CD4-positive, alpha-beta T cell treated with Interleukin-6 at 100 ng/mL for 8 hours (primary cell): ENCODE data around the gene PFKL.
"Not testable (repeated sequence)": the region's sequence is repeated elsewhere in the genome, so short reads cannot be mapped to it uniquely, and the experiment has no call there.

Experiments
- DNase-seq: peaks from one replicate; pipeline ENCODE4 v3.0.0-alpha.2; 2020; ENCODE audit warnings: mixed read lengths, low spot score

The PFKL gene

DNA sequence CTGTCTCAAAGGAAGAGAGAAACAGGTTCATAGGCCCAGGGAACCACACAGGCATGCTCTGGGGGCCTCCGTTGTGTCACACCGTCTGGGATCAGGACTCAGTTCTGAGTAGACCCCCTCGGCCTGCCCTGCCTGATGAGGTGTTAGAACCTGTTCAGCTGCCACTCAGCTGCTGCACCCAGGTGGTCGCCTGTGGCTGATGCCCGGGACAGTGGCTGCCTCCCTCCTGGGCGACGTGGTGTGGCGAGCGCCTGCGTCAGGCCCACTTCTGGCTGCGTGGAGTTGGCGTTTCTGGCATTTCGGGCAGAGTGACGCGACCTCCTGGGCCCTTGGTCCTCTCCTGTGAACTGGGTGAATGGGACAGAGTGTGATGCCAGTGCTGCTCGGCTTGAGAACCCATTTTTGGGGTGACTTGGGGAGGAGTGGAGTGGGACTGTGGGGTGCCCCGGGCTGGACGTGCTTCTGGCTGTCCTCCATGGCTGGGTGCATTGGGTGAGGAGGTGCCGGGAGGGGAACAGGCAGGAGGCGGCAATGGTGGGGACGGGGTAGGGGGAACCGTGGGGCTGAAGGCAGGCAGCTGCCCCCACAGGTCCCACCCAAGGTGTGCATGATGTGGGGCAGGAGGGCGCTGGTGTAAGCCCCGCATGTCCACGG lies 28.5 kb downstream of the PFKL start:
- no peak for DNase-seq

DNA sequence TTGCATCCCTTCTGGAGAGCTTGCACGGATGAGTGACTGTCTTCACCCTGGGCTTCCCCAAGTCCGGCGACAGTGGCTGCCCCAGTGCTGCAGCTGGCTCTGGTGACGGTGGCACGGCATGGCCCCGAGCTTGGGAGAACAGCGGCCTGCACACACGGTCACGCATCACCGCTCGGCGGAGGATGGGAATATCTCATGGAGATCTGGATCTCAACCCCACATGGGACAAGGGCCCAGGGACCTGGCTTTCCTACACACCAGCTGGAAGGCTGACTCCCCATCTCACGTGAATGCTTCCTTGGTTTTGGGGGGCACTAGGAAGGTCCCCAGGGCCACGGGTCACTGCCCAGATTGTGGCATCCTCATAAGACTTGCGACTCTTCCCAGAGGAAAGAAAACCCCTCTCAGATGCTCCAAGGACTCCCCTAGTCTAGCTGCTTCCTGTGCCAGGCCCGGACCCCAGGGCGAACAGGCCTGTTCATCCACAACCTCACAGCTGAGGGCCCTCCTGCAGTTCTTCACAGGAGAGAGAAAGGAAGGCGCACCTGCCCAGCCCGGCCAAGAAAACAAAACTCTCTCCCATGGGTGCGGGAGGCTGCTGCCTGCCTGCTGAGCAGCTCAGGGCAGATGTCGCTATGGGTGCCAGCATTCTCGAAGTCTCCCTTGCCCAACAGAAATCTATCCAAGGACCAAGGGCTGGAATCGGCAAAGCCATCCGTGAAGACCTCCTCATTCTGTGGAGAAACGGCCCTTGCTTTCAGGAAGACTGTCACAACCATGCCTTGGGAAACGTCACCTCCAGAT lies 29.4 kb downstream of the PFKL start:
- DNase-seq = no peak

DNA sequence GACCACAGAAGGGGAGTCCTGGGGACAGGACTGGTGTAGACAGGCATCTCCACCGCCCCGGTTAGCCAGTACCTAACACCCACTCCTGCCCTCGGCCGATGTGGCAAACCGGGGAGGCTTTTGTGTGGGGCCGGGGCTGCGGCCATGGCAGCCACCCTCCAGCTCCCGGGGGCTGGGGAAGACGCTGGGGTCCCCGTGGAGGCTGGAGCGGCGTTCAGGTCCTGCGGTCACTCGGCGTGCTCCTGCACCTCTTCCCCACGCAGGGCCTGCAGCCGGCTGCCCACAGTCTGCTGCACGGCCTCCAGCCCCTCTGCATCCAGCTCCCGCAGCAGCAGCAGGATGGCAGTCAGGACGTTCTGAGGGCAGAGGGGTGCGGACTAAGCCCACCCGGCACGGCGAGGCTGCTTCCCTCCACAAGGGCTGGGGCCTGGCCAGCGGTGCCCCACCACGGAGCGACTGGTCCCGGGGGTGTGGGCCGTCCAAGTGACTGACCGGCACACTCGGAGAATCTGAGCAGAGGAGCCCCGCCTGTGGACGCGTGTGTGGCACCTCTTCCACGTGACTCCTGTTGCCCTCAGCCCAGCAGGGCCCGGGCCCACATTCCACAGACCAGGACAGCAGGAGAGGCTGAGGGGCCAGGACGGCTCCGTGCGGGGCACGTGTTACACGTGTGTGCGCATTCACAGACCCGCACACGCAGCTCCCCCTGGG lies 30.3 kb downstream of the PFKL start:
- DNase-seq = no peak

DNA sequence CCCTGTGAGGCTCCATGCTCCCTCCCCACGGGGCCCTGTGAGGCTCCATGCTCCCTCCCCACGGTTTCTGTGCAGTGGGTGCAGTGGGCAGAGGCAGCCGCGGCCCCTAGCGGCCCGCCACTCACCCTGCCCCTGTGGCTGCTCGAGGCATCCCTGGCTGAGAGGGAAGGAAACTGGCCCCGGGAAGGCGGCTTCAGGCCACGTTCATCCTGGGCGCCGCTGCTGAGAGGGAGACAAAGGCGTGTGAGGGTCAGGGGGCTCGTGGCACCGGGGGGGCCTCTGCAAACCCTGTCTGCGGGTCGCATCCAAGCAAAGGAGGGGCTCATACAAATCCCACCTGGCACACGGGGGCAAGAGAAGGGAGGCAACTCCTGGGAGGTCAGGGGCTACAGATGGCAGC lies 30.8 kb downstream of the PFKL start:
- DNase-seq = no peak

DNA sequence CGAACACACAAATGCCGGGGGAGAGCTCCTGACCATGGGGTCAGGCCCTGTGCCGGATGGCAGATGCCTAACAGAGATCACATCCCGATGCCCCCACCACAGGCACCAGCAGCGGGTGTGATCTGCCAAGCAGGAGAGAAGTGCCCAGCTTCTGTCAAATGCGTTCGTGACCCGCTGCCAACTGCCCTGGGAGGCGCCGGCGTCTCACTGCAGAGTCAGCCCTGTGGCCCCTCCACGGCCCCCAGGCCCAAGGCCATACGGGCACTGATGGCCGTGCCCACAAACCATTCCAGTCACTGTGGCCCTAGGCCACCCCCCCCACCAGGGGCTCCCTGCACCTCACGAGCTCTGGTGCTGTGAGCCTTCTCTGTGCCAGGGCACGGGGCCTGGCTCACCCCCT lies 31.4 kb downstream of the PFKL start:
- no peak for DNase-seq

DNA sequence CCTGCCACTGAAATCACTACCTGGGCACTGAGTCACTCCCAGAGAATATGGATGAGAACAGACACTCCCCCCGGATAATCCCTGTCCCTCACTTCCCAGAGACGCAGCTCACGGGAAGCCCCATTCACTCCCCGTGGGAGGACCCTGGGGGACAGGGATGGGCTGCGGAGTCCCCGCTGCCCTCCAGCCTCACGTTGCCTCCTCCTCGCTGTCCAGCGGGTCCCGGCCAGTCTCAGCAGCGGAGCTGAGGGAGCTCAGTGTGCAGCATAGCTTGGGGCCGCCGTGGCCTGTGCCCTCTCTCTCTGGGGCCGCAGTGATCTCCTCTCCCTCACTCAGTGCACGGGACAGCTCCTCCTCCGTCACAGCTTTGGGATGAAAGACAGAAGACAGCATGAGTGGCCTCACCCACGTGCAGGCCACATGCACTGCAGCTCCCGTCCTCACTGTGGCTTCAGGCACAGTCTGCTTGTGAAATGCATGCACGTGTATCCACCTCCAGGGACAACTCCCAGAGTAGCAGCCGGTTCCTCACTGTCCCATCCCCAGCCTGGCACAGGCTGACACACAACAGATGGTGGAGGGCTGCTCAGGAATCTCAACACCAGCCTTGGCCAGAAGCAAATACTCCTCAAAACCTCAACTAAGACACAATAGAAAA lies 31.9 kb downstream of the PFKL start:
- no peak for DNase-seq

DNA sequence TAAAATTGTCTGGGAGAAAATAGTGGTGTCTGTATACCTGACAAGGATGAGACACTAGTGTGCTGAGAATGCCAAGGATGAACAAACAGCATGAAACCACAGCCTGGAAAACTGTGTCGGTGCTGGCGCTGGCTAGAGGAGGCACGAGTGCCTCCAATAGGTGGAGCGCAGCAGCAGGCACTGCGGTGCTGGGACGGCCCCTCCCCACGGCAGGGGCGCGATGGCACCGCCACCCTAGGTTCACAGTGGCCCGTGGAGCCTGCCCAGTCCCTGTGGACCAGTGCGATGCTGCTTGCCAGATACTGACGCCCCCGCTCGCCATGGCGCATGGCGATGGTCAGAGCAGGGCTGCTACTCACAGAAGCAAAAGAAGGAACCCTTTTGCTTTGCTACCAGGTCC lies 32.5 kb downstream of the PFKL start:
- DNase-seq = no peak

DNA sequence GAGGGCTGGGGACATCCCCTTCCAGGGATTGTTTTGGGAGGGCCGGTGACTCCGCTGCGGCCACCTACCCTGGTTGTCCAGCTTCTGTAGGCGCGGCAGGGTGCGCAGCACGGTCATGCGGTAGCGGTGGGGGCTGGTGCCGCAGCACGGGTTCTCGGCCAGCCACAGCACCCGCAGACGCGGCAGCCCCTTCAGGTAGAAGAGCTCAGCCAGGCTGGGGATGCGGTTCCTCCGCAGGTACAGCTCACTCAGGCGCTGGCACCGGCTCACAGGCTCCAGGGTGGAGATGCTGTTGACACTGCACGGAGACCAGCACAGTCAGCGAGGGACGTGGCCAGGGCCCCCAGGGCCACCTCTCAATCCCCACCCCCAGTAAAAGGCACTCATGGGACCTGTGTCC lies 33.1 kb downstream of the PFKL start:
- no peak for DNase-seq

DNA sequence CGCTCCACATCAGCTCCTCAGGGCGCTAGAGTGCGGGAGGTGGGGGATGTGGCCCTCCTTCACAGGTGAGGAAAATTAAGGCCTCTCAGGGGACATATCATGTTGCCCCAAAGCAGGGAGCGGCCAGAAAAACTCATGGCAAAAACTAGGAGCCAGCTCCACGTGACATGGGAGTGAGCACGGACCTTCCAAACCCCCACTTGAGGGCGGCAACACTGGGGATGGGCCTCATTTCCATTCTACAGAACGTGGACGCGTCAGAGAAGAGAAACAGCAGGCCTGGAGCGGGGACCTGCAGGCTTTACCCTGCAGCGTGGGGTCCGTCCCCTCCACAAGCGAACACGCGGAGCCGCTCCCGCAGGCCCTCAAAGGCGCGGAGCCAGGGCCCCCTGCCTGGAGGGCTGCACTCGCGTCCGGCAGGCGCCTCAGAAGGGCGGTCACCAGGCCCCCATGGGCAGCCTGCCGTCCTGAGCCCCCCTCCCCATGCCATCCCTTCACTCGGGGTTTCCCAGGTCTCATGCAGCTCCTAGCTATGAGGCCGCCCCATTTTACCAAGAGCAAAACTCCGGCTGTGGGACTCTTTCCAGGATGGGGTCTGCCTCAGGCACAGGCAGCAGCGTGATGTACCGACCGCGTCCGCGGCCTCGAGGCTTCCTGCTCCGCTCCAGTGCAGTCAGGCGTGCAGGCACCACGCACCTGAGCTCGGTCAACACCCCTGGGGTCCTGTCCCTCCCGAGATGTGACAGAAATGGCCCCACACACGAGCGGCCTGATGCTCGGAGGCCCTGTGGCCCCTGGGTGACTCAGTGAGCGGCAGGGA lies 33.9 kb downstream of the PFKL start:
- DNase-seq = no peak

DNA sequence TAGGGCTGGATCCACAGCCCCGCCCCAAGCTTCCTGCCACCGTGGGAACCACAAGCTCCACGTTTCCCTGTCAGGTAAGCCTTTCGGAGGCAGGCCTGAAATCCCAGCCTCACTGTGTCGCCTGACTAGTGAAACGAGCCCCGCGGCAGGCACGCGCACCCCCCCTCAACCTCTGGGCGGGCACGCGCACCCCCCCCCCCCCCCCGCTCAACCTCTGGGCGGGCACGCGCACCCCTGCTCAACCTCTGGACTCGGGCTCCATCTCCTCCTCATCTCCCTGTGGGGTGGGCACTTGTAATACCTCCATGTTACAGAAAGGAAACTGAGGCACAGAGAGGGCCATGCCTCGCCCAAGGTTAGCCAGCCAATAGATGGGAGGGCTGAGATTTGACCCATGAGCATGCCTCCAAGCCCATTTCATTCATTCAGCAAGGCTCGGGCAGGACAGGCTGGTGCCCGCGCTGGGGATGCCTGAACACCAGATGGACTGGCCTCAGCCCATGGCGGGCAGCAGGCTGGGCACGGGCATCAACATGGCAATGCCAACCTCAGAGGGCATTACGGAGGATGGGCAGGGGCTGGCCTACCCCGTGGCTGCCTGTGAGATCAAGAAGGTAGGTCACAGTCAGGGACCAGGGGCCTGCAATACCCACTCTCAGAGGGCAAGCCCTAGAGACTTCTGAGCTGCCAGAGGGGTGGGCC lies 34.6 kb downstream of the PFKL start:
- no peak for DNase-seq

DNA sequence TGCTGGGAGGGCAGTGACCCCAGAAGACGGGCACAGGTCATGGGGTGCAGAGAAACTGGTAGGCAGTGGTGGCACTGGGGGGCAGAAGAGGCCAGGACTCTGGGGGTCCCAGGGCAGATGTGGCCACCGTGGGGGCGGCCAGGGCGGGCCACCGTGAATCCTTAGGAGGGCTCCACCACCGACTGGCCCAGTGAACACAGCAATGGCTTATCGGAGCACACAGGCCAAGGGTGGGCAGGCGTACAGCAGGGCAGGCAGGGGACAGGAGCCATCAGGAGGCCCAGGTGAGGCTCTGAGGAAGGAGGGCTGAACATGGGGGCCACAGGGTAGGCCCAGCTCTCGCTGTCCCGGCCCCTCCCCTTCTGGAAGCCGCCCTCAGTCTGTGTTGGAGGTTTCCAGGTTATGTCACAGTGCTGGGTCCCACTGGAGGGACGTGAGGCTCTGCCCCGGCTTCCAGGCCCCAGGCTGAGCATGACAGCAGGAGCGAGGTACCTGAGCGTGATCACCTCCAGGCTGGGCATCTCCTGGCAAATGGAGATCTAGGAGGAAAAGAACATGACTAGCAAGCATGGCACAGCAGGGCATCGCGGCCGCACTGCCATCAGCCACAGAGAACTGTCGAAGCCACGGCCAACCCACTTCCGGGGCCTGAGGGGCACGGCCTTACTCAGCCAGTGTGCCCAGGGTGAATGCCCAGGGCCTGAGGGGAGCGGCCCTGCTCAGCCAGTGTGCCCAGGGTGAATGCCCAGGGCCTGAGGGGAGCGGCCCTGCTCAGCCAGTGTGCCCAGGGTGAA lies 35.6 kb downstream of the PFKL start:
- DNase-seq = no peak

DNA sequence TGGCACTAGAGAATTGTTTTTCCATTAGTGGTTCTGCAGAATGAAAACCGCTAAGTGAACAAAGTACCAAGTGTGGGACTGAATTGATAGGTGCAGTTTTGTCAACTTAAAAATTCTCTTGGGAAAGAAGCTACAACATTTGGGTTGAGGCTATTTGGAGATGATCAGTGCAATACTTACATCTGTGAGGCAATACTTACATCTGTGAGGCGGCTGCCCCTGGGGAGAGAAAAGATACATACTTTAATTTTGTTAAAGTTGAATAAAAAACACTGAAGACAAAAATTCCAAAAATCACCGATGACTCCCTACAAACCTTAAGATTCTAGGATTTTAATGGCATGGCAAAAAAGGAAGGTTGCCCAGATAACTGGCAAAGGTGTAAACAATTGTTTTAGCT lies 37.6 kb downstream of the PFKL start:
- no peak for DNase-seq

DNA sequence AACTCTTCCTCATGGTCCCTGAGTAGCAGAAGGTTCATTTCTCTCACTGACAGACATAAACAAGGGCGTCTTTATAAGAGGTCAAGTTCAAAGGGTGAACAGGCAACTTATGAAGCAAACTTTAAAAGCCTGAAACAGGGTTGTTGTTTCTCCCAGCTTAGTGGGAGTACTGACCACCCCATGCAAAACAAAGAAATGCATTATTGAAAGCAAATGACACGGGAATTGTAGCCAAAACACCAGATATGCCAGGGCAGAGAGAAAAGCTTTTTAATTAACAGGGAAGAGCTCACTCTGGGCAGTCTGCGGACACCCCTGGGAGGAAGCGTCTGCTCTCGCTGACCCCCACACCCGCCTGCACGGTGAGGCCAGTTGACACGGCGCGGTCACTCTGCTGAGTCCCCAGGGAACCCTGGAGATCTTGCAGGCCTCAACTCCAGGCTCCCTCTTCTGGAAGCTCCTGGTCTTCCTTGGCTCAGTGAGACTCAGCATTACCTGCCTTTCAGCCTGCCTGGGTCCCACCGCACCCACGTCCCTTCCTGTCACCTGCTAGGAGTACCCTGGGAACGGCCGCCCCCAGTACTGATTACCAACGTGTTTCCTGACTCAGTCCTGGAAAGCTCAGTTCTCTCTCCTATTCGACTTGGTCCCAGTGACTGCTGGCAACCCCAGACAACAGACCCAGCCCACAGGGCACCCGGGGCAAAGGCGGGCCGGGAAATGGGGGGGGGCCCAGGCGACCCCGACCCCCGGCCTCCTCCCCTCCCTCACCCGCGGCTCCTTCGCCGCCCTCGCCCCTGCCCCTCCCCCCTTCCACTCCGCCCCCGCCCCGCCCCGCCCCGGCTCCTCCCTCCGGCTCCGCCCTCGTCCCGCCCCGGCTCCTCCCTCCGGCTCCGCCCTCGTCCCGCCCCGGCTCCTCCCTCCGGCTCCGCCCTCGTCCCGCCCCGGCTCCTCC lies 38.4 kb downstream of the PFKL start:
- DNase-seq = no peak

DNA sequence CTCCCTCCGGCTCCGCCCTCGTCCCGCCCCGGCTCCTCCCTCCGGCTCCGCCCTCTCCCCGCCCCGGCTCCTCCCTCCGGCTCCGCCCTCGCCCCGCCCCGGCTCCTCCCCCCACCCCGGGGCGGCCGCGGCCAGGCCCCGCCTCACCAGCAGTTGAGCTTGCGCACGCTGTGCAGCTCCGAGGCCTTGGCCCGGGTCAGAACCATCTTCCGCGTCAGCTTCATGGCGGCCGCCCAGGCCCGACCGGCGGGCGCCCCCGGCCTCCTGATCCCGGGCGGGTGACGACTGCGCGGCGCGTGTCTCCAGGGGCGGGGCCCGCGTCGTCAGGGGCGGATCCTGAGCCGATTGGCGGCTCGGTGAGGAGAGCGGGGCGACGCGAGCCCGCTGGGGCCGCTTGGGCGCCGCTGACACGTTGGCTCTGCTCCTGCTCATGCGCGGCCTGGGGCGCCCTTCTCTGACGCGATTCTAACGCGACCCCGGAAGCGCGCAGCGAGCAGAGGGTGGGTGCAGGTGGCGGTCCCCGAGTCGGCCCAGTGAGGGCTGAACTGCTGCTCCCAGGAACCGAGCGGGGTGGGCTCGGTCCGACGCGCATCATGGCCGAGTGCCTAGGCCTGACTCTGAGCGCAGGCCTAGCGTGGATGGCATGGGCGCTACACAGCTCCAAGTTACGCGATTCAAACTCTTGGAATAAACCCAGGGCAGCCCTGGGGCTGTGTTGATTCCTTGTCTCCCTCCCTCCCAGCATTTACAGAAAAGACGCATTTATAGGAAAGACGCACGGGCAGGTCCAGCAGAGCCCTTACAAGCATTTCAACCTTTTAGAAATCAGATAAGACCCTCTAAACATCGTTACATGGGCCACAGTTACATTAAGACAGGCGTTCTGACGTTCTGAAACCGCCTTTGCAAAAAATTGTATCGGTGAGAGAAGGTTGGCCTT lies 39.4 kb downstream of the PFKL start, which contains the start of gene CFAP410:
Gene CFAP410, minus strand, starts transcription at position 420 of the 940 bp plus-strand sequence. Its CDS starts 196 bp downstream, at position 224.
- DNase-seq = peak; percentile 93

DNA sequence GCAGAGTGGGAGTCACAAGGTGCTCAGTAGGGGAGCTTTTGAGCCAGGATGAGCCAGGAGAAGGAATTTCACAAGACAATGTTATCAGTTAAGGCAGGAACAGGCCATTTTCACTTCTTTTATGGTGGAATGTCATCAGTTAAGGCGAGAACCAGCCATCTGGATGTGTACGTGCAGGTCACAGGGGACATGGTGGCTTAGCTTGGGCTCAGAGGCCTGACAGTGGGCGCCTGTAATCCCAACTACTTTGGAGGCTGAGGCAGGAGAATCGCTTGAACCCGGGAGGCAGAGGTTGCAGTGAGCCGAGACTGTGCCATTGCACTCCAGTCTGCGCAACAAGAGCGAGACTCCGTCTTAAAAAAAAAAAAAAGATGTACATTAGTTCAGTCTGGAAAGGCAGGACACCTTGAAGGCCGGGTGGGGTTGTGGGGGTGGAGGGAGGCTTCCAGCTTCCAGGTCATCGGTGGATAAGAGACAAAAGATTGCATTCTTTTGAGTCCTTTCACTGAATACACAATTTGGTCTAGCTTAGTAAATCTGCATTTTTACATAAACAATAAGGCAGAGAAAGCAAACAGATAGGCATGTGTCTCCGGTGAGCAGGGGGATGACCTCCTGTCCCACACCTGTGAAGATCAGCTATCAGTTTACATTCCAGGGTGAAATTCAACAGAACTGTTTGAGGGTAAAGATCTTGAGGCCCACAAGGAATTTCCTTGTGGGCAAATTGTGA lies 42.0 kb downstream of the PFKL start:
- not testable (repeated sequence) for DNase-seq

DNA sequence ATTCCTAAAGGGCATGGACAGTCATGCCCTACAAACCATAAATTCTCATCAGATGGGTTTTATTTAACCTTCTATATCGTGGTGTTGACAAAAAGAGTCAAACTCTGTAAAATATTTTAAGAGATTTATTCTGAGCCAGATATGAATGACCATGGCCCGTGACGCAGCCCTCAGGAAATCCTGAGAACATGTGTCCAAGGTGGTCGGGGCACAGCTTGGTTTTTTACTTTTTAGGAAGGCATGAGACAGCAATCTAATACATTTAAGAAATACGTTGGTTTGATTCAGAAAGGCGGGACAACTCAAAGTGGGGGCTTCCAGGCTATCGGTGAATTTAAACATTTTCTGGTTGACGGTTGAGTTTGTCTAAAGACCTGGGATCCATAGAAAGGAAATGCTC lies 43.1 kb downstream of the PFKL start:
- DNase-seq = not testable (repeated sequence)

DNA sequence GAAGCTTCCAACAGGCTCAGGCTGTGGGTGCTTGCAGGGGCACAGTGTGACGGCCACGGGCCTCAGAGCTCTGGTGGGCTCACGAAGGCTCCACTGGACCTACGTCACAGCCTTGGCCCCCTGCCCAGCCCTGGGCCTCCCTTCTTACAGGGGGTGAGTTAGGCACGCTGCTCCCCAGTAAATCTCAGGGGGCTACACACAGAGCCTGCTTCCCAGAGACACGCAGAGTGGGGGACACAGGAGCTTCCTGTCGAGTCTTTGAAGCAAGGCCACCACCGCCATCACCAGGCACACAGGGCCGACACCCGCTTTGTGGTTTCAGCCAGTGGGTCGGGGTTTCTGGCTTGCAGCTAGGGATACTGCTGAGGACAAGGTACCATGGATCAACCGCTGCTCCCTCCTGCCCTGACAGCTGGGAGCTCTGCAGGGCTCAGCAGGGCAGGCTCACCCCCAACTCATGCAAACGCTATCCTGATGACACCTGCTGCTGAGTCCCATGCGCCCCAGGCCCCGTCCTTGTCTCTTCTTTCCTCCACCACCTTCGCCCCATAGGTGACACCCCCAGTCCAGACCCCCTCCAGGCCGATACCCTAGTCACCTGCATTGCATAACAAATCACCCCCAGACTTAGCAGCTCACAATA lies 44.8 kb downstream of the PFKL start:
- no peak for DNase-seq
